Measurements from ENCODE around the gene NELL1. TPM values are rescaled to one million over a fixed set of nuclear protein-coding genes. Genes with fewer than 3 reads are reported as not detected.

The NELL1 gene
- total and polyA plus RNA-seq, 10 donors, result 0.20 TPM; not detected in 9

DNA sequence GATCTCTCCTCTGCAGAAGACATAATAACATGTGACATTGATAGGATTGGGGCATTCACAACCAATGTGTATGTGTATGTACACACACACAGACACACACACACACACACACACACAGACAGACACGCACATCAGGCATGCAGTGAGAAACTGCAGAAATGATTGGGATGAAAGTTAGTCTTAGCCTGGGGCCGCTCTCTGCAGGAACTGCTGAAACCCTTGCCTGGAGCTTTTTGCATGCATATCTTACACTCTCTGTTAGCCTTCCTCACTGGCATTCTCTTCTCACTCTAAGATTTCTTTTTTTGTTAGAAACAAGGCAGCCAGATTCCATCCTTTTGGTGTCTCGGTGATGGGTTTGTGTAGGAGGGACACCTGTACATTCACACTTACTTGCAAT is 337.9 kb downstream of the NELL1 start:
- no peaks in the 10 kb centered on the region for H3K36me3 ChIP-seq
- H3K9me3 ChIP-seq, result peaks cover 0 to 11% (median 4%) of the 10 kb centered on the region in 8 donors
- no peak overlapping the region for H3K4me3 ChIP-seq
- no peaks in the 10 kb centered on the region for H3K4me1 ChIP-seq
- intact Hi-C loops (cut with DNase I; ENCODE audit: low total_unique reads), result no loop called here
- 47 to 67% (median 60%) methylated on average over 3 of the region's 3 CpGs for WGBS, 5 donors
- no peak for DNase-seq
- no peak for TF ChIP-seq POLR2A (IDR thresholded peaks at IDR 0.05)
- no peak for TF ChIP-seq POLR2AphosphoS5 (IDR thresholded peaks at IDR 0.05)
- no peak for TF ChIP-seq CTCF (IDR thresholded peaks at IDR 0.05 in 8 of 11, conservative IDR thresholded peaks at IDR 0.05 in 3 of 11)
- no peaks in the 10 kb centered on the region for H3K27me3 ChIP-seq (replicated peaks in 1 of 7)
- H3K27ac ChIP-seq, result no peak overlapping the region

GRCh38 chr11:21018248-21018647 is 348.9 kb downstream of the NELL1 start:
- 39 to 49% (median 41%) methylated on average over 3 of the region's 3 CpGs for WGBS, 5 donors
- Histone ChIP-seq H3K27ac (no peak overlapping the region), H3K36me3 (no peaks in the 10 kb centered on the region), H3K4me1 (no peaks in the 10 kb centered on the region), H3K4me3 (no peak overlapping the region), H3K27me3 (replicated peaks in 1 of 7) (no peaks in the 10 kb centered on the region), H3K9me3 (peaks cover 0 to 7% (median under 1%) of the 10 kb centered on the region in 8 donors)
- intact Hi-C loops (cut with DNase I; ENCODE audit: low total_unique reads), result no loop called here
- TF ChIP-seq POLR2A (IDR thresholded peaks at IDR 0.05), result no peak
- no peak for TF ChIP-seq POLR2AphosphoS5 (IDR thresholded peaks at IDR 0.05)
- no peak for TF ChIP-seq CTCF (IDR thresholded peaks at IDR 0.05 in 8 of 11, conservative IDR thresholded peaks at IDR 0.05 in 3 of 11)
- no peak for DNase-seq

DNA sequence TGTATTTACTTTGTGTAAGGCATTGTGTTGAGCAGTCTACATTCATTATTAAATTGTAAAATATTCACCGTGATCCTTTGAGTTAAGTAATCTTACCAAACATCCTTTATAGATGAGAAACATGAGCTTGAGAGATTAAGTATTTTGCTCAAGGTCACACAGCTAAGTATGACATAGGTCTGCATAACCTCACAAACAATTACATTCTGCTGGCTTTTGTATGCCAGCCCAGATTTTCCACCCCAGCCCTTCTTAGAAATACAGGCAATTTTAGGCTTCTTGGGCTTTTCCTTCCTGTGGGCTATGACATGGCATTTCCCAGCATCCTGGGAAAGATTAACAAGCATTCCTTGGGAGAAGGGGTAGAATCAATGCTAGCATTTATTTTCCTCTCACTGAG is 357.3 kb downstream of the NELL1 start:
- H3K27ac ChIP-seq, result no peak overlapping the region
- TF ChIP-seq POLR2A (IDR thresholded peaks at IDR 0.05) (no peak), POLR2AphosphoS5 (IDR thresholded peaks at IDR 0.05) (no peak), CTCF (IDR thresholded peaks at IDR 0.05 in 8 of 11, conservative IDR thresholded peaks at IDR 0.05 in 3 of 11) (no peak)
- DNase-seq, result no peak
- H3K4me3 ChIP-seq, result no peak overlapping the region
- H3K9me3 ChIP-seq, result no peaks in the 10 kb centered on the region
- intact Hi-C loops (cut with DNase I; ENCODE audit: low total_unique reads), result loop anchor here (10.0 kb wide), 1 partner anchor 58 kb away; no protein-coding TSS in a partner anchor
- 63 to 88% (median 76%) methylated on average over 1 of the region's 1 CpG for WGBS, 5 donors
- H3K4me1 ChIP-seq, result no peaks in the 10 kb centered on the region
- H3K36me3 ChIP-seq, result no peaks in the 10 kb centered on the region
- no peaks in the 10 kb centered on the region for H3K27me3 ChIP-seq (replicated peaks in 1 of 7)

DNA sequence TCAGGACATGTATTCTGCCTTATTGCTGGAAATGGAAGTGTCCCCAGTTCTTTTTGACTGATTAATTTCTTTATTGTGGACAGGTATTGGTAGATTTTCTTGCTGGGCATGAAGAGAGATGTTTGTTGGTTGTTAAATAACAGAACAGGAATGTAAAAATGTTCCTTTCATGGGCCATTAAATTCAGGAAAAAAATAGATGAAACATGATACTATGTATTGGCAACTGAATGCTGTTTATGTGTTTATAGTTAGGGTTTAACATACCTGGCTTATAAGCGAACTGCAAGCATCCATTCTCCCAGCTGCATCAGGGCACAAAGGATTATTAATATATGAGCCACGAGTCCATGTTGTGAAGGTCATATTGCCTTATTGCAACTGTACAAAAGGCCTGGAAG is 368.5 kb downstream of the NELL1 start:
- no peak for DNase-seq
- Histone ChIP-seq H3K27ac (no peak overlapping the region), H3K4me1 (no peaks in the 10 kb centered on the region), H3K4me3 (no peak overlapping the region), H3K9me3 (peaks cover 0 to 8% (median 3%) of the 10 kb centered on the region in 8 donors), H3K36me3 (no peaks in the 10 kb centered on the region), H3K27me3 (replicated peaks in 1 of 7) (no peaks in the 10 kb centered on the region)
- intact Hi-C loops (cut with DNase I; ENCODE audit: low total_unique reads), result no loop called here
- WGBS, 5 donors, result 74 to 80% (median 78%) methylated on average over 2 of the region's 2 CpGs
- no peak for TF ChIP-seq CTCF (IDR thresholded peaks at IDR 0.05 in 8 of 11, conservative IDR thresholded peaks at IDR 0.05 in 3 of 11)
- no peak for TF ChIP-seq POLR2A (IDR thresholded peaks at IDR 0.05)
- no peak for TF ChIP-seq POLR2AphosphoS5 (IDR thresholded peaks at IDR 0.05)

Data from spleen (tissue), 11 donors.